Activated CD4-positive, alpha-beta T cell treated with anti-CD3 and anti-CD28 coated beads for 4 hours (primary cell): ENCODE measurements around the gene EEIG2.

Experiments
- DNase-seq, 2 donors: peaks; one replicate each; pipeline ENCODE4 v3.0.0-alpha.2; 2020

Gene EEIG2

GRCh38 chr1:108551137-108551862 lies 8.6 kb upstream of the EEIG2 start:
- DNase-seq: no peak

GRCh38 chr1:108553905-108554304 lies 6.0 kb upstream of the EEIG2 start:
- DNase-seq: no peak

- no peak for DNase-seq
These were observed 5.0 kb upstream of the EEIG2 start for GRCh38 chr1:108554682-108555427.

GRCh38 chr1:108556066-108556465 lies 3.8 kb upstream of the EEIG2 start:
- DNase-seq: no peak

GRCh38 chr1:108556499-108556898 lies 3.4 kb upstream of the EEIG2 start:
- DNase-seq: no peak

- DNase-seq: no peak
These were observed 2.6 kb upstream of the EEIG2 start for GRCh38 chr1:108557296-108557695.

- DNase-seq: peak in 1 of 2 donors; percentile 24
These were observed 431 bp downstream of the EEIG2 start for GRCh38 chr1:108560189-108560873.

- DNase-seq: peak; percentile 34 to 42
These were observed 1.1 kb downstream of the EEIG2 start for GRCh38 chr1:108560874-108561459.

- peak; percentile 78 to 80 for DNase-seq
These were observed 1.9 kb downstream of the EEIG2 start for GRCh38 chr1:108561689-108562326.

- DNase-seq: no peak
These were observed 3.9 kb downstream of the EEIG2 start for GRCh38 chr1:108563808-108564207.

- DNase-seq: no peak
These were observed 5.2 kb downstream of the EEIG2 start for GRCh38 chr1:108565081-108565480.

- DNase-seq: no peak
These were observed 5.6 kb downstream of the EEIG2 start for GRCh38 chr1:108565512-108565911.

- DNase-seq: no peak
These were observed 8.7 kb downstream of the EEIG2 start for GRCh38 chr1:108568589-108568988.

- no peak for DNase-seq
These were observed 9.3 kb downstream of the EEIG2 start for GRCh38 chr1:108569097-108569728.

- no peak for DNase-seq
These were observed 10.2 kb downstream of the EEIG2 start for GRCh38 chr1:108570128-108570527.

- DNase-seq: no peak
These were observed 11.1 kb downstream of the EEIG2 start for GRCh38 chr1:108570998-108571401.

- no peak for DNase-seq
These were observed 12.3 kb downstream of the EEIG2 start for GRCh38 chr1:108572182-108572581.

GRCh38 chr1:108573183-108573582 lies 13.3 kb downstream of the EEIG2 start:
- no peak for DNase-seq

- DNase-seq: no peak
These were observed 14.1 kb downstream of the EEIG2 start for GRCh38 chr1:108574008-108574407.

GRCh38 chr1:108575375-108575774 lies 15.5 kb downstream of the EEIG2 start:
- DNase-seq: no peak

GRCh38 chr1:108583757-108584427 lies 24.0 kb downstream of the EEIG2 start:
- DNase-seq: no peak

GRCh38 chr1:108584428-108584856 lies 24.5 kb downstream of the EEIG2 start:
- DNase-seq: no peak
